Left lobe of liver (tissue), 2 donors: Measurements from ENCODE around the gene ABCA1. TPM values are rescaled to one million over a fixed set of nuclear protein-coding genes. Genes with fewer than 3 reads are reported as not detected.

ENCODE experiments used
- ATAC-seq: fragments of 200-7000 bp; cut with Tn5 transposase; one replicate; pipeline ENCODE4 v1.9.1; 2020; ENCODE audit warnings: mild to moderate bottlenecking, moderate library complexity
- DNase-seq: peaks from one replicate; pipeline ENCODE4 v3.0.0-alpha.2; 2020; ENCODE audit warnings: low spot score
- total RNA-seq: library from RNA; stranded (reverse); gene quantifications from one replicate; pipeline ENCODE4 v1.2.1, GENCODE V29; 2021
- donor health status: DM: no; HTN: no; CAD: no; lungs with moderate emphysema.
- donor health status: DM: no; HTN: yes; CAD: no.

Gene ABCA1
- total RNA-seq, 1 donor from 2014 or later: 48.3 TPM

GRCh38 chr9:104805441-104805840 is 122.5 kb downstream of the ABCA1 start:
- DNase-seq (no peak), ATAC-seq (no peak)

DNA sequence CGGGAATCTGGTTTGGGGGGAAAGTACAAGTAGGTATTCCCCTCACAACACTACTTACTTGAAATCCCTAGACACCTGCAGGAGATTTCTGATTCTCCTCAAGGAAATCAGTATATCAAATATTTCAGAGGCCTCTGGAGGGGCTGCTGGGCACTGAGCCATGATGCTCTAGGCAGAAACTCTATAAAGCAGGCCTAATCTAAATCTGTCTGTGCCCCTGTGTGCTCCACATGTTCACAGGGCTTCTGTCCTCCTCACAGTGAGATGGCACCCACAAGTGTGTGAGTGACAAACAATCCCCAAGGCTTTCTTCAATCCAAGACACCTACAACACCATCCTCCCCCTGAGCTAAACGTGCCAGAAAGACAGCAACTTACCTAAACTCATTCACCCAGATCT is 125.0 kb downstream of the ABCA1 start:
- ATAC-seq (no peak), DNase-seq (no peak)

DNA sequence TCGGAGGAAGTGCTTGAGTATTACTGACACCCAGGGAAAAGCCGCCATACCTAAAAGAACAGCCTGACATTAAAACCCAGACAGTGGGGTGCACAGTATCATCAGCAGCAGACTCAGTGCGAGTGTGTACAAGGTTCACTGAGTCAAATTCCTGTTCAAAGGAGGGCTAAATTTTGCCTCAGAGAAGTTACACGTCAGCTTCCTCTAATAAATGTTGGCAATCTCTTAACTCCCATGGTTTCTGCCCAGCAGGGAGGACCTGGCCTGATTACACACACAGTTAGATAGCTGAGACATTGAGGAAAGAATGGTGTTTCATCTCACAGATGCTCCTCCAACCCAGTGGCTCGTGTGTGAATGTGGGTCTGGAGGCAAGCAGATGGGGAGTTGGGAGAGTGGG is 125.8 kb downstream of the ABCA1 start:
- no peak for ATAC-seq
- DNase-seq: no peak

GRCh38 chr9:104800068-104800785 is 127.7 kb downstream of the ABCA1 start:
- DNase-seq (no peak), ATAC-seq (no peak)

GRCh38 chr9:104798209-104798995 is 129.6 kb downstream of the ABCA1 start:
- DNase-seq (no peak), ATAC-seq (no peak)

DNA sequence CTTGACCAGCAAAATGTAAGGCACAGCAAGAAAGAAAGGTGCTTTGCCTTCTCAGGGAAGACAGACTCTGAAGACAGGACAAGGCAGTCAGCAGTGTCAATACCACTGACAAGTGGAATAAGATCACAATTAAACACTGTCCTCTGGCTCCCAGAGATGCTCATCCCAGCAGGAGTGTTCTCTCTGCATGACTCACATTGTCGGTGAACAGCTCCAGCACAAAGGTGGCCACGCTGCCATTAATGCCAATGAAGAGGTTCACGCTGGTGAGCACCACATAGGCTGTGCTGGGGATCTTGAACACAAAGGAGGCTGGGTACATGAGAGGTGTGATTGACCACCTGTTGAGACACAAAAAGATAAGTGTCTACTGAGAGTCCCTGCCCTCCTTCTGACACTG is 132.1 kb downstream of the ABCA1 start:
- DNase-seq: no peak
- ATAC-seq: no peak

DNA sequence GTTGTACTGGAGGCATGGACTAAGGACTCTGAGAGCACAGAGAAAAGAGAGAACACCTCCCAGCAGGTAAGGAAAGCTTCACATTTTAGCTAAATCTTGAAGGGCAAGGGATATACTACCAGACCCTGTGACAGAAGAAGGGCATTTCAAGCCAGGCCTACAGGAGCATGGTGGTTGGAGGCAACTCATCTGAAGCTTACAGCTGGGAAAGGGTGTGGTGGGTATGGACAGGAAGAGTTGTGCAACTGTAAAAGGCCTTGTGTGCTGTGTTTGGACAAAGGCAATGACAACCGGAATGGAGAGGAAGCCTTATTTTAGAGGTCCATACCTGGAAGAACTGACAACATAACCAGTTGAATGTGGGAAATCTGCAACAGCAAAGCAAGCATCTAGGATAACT is 132.9 kb downstream of the ABCA1 start:
- no peak for DNase-seq
- ATAC-seq: peak; percentile 44

DNA sequence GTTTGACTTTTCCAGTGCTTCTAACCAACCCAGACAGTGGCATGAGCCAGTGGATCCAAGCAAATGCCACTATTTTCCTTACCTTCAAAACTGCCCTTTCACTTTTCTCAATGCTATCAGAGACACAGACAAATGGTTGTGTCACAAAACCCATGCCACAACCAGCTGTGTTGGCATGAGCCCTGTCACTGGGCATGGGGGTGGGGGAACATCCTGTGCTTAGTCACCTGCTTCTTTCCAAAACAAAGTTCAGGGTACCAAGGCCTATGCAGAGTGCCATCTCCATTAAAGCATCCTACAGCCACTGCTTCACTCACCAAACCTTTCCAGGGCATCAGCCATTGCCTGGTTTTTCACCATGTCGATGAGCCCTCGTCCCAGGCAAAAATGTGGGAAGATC is 133.9 kb downstream of the ABCA1 start:
- DNase-seq: no peak
- ATAC-seq: peak; percentile 42

- DNase-seq: no peak
- ATAC-seq: peak; percentile 59
Measured at GRCh38 chr9:104788251-104788650, 139.7 kb downstream of the ABCA1 start.

DNA sequence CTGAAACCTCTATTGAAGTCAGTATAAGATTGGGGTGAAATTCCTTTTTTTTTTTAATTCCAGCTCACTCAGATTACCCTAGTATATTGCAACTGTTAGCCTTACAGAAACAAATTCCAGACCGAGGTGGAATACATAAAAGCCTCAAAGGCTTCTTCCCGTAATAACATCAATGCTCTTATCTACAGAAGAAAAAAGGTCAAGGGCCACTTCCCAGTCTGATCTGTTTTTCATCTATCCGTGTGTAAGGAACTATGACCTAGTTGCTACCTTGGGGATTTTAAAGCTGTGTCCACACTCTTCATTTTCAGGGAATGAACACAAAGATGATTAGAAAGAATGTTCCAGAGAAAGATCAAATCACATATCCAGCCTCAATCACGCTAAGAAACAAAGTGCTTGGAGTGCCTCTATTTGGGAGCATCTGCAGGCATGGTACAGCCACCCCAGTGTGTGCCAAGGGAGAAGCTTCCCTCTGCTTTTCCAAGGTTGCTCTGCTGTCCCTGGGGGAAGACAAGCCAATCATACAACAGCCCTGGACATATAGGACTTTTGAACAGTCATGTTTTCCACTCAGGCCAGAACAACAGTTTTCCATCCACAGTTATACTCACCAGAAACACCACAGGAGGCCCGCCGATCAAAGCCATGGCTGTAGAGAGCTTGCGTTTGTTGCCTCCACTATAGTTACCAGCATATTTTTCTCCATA is 140.5 kb downstream of the ABCA1 start:
- DNase-seq (no peak), ATAC-seq (no peak)

DNA sequence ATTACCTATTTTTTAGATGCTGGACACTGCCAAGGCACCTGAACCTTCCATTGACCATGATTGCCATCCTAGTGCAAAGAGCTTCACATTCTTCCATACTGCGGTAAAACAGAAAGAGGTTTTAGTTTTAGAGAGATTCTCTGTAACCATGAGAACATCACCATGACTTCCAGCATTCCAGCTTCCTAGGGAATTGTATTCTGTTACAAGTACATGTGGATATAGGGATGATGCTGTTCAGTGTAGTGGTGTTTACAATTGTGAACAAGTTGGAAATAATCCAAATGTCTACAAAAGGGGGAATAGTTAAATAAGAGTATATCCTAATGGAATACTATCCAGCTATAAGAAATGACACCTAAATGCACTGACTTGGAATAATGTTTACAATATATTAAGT is 141.7 kb downstream of the ABCA1 start:
- DNase-seq: no peak
- no peak for ATAC-seq

- peak; percentile 8 for ATAC-seq
- no peak for DNase-seq
Measured at GRCh38 chr9:104784098-104784497, 143.9 kb downstream of the ABCA1 start.

- ATAC-seq (no peak), DNase-seq (no peak)
Measured at GRCh38 chr9:104783588-104783987, 144.4 kb downstream of the ABCA1 start.

DNA sequence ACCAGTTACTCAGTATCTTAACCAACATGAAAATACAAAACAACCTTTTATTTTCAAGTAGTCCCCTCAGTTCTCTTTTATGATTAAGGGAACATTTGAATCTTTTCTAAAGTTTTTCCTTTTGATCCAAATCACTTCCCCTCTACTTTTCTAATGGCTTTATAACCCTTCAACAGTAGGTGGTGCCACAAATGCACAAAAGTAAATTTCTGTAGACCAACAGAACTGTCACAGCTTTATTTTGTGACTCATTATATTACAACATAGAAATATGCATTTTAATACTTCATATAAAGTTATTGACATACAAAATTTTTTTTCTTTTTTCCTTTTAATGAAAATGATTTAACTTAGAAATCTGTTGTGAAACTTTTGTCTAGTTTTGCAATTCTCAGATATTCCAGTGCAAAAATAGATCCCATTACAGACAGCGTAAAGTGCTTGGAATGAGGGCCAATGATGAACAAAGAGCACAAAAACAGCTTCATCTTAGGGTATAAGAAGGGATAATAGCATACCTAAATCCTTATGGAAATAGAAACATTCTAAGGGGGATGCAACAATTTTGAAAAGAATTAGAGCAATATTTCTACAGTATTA is 147.1 kb downstream of the ABCA1 start:
- DNase-seq: no peak
- no peak for ATAC-seq

- DNase-seq: no peak
- ATAC-seq: peak; percentile 9
Measured at GRCh38 chr9:104779946-104780535, 147.9 kb downstream of the ABCA1 start.

GRCh38 chr9:104779334-104779733 is 148.6 kb downstream of the ABCA1 start:
- ATAC-seq: no peak
- DNase-seq: no peak

DNA sequence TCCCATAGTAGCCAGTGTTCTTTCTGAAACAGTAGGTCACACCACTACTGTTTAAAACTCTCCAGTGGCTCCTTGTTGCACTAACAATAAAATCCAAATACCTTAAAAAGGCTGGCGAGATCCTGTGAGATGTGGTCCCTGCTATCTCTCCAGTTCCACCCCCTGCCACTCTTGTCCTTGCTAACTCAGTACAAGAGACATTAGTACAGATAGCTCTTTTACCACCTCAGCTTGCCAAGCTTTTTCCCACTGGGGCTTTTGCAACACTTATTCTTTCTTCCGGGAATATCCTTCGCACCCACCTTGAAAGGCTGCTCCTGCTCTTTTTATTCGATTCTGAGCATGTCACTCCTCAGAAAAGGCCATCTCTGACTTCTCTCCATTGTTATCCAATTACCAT is 149.2 kb downstream of the ABCA1 start:
- no peak for ATAC-seq
- DNase-seq: no peak

- DNase-seq: no peak
- no peak for ATAC-seq
Measured at GRCh38 chr9:104776797-104777196, 151.2 kb downstream of the ABCA1 start.

DNA sequence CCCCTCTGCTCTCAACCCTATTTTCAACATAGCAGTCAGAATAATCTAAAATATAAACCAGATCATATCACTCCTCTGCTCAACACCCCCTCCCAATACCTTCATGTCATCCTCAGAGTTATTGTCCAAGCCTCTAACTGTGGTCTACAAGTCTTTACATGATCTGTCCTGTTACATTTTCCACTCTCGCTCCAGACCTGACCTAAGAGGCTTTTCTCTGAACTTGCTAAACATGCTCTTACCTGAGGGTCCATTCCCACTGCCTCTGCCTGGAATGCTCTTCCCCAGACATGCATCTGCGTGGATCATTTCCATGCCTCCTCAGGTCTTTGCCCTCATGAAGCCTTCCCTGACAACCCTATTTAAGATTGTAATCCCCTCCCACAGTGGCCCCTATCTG is 152.0 kb downstream of the ABCA1 start:
- DNase-seq (no peak), ATAC-seq (no peak)

- no peak for DNase-seq
- peak; percentile 16 for ATAC-seq
Measured at GRCh38 chr9:104775574-104775936, 152.4 kb downstream of the ABCA1 start.
